ENCODE data around the gene LARP4. TPM values are rescaled to one million over a fixed set of nuclear protein-coding genes. Genes with fewer than 3 reads are reported as not detected.

The LARP4 gene
- total RNA-seq, 4 donors from 2014 or later: 42.5 to 77.3 (median 50.0) TPM

DNA sequence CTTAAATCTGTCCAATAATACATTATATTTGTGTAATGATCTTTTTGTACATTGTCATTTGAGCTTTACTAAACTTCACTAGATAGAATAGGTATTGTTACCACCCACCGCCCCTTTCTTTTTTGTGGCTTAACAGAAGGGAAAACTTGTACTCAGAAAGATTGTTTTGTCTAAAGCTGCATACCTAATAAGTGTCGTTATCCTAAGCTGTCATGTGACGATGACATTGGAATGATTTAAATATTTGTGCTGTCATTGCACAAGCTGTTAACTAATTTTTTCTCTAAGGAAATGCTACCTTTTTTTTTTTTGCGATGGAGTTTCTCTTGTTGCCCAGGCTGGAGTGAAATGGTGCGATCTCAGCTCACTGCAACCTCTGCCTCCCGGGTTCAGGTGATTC lies 107.7 kb downstream of the LARP4 start:
- 90 to 92% methylated on average over 6 of the region's 6 CpGs for WGBS, 2 donors
- intact Hi-C loops (cut with DNase I): loop anchor here (5.0 kb wide), 1 partner anchor 129 kb away; no protein-coding TSS in a partner anchor
- no peaks in the 10 kb centered on the region for H3K9me3 ChIP-seq
- DNase-seq: no peak
- peaks cover 16 to 39% of the 10 kb centered on the region in 2 donors for H3K4me1 ChIP-seq
- H3K27me3 ChIP-seq: no peaks in the 10 kb centered on the region
- no peak overlapping the region for H3K4me3 ChIP-seq (replicated peaks in 1 of 3)
- H3K27ac ChIP-seq: no peak overlapping the region
- no peaks in the 10 kb centered on the region for H3K36me3 ChIP-seq
- TF ChIP-seq, protein P1, sequence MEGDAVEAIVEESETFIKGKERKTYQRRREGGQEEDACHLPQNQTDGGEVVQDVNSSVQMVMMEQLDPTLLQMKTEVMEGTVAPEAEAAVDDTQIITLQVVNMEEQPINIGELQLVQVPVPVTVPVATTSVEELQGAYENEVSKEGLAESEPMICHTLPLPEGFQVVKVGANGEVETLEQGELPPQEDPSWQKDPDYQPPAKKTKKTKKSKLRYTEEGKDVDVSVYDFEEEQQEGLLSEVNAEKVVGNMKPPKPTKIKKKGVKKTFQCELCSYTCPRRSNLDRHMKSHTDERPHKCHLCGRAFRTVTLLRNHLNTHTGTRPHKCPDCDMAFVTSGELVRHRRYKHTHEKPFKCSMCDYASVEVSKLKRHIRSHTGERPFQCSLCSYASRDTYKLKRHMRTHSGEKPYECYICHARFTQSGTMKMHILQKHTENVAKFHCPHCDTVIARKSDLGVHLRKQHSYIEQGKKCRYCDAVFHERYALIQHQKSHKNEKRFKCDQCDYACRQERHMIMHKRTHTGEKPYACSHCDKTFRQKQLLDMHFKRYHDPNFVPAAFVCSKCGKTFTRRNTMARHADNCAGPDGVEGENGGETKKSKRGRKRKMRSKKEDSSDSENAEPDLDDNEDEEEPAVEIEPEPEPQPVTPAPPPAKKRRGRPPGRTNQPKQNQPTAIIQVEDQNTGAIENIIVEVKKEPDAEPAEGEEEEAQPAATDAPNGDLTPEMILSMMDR (IDR thresholded peaks at IDR 0.05): no peak
- TF ChIP-seq POLR2A (IDR thresholded peaks at IDR 0.05): no peak

DNA sequence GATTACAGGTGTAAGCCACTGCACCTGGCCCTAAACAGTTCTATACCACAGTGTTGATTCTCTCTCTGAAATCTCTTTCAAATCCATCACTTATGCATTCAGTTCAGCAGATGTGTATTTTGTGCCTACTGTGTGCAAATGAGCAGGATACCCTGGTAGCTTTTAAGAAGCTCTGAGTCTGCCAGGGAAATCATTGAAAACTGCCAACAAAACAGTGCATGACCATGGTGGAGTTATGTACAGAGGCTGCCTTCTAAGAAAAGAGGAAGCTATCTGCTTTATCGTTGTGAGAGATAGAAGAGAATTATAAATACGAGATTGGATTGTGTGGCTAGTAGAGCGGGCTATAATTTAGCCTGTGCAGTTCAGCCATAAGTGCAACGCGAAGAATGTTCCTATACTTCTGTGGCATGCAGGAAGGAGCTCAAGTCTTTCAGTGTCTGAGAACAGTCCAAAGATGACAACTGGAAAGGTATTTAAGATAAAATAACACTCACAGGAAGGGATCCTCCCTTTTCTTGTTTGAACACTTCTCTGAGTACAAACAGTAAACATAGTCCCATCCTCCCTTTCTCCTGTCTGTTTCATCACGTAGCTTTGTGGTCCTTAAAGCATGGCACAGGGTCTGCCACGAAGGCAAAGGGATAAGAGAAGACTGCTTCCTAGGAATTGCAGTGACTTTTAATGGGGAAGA lies 108.4 kb downstream of the LARP4 start:
- DNase-seq: no peak
- no peaks in the 10 kb centered on the region for H3K9me3 ChIP-seq
- TF ChIP-seq, protein P1 (IDR thresholded peaks at IDR 0.05): no peak
- TF ChIP-seq POLR2A (IDR thresholded peaks at IDR 0.05): no peak
- no peak overlapping the region for H3K4me3 ChIP-seq (replicated peaks in 1 of 3)
- H3K4me1 ChIP-seq: peaks cover 16 to 39% of the 10 kb centered on the region in 2 donors
- no peaks in the 10 kb centered on the region for H3K36me3 ChIP-seq
- intact Hi-C loops (cut with DNase I): loop anchor here (5.0 kb wide), 1 partner anchor 128 kb away; no protein-coding TSS in a partner anchor
- WGBS, 2 donors: 68 to 71% methylated on average over 7 of the region's 7 CpGs
- H3K27ac ChIP-seq: no peak overlapping the region
- no peaks in the 10 kb centered on the region for H3K27me3 ChIP-seq

DNA sequence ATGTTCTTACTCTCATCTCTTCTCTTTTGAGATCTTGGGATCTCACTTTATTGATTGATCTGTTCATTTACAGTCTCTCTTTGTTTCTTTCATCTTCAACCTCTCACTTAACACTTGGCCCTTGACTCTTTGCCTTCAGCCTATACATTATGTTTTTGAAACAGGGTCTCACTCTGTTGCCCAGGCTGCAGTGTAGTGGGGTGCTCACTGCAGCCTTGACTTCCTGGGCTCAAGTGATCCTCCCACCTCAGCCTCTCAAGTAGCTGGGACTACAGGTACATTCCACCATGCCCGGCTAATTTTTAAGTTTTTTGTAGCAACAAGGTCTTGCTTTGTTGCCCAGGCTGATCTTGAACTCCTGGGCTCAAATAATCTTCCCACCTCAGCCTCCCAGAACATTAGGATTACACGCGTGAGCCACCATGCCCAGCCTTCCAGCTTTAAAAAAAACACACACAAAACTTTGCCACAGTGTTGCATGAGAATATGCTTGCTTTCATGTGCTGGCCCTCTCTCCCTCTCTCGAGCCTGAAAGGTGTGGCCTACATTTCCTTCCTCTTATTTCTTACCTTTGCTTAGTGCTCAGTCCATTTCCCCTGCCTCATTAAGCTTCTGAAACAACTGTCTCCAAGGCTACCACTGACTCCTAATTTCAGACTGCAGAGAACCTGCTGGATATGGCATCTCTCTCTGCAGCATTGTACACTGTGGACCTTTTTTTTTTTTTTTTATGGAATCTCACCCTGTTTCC lies 114.0 kb downstream of the LARP4 start:
- Histone ChIP-seq H3K27me3 (no peaks in the 10 kb centered on the region), H3K4me3 (replicated peaks in 1 of 3) (no peak overlapping the region), H3K9me3 (no peaks in the 10 kb centered on the region), H3K27ac (no peak overlapping the region), H3K4me1 (peaks cover 9 to 21% of the 10 kb centered on the region in 2 donors), H3K36me3 (no peaks in the 10 kb centered on the region)
- intact Hi-C loops (cut with DNase I): no loop called here
- DNase-seq: no peak
- TF ChIP-seq, protein P1 (IDR thresholded peaks at IDR 0.05): no peak
- TF ChIP-seq POLR2A (IDR thresholded peaks at IDR 0.05): no peak
- WGBS, 2 donors: 72 to 75% methylated on average over 4 of the region's 4 CpGs

DNA sequence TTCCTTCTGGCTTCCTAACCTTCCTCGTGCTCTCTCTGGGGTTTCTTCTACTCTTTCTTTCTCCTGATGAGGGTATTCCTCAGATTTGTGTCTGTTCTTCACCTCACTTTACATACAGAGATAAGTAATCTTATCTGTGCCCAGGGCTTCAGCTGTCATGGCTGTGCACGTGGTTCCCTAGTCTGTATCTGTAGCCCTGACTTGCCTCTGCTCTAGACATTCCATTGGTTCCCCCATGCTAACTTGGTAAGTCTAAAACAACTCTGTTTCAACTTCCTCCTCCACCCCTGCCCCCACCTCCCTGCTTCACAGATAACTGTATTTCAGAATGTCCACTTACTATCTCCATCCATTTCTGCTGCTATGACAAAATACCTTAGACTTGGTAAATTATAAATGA lies 114.9 kb downstream of the LARP4 start:
- 88 to 97% methylated on average over 2 of the region's 2 CpGs for WGBS, 2 donors
- Histone ChIP-seq H3K9me3 (no peaks in the 10 kb centered on the region), H3K4me1 (peaks cover 14 to 24% of the 10 kb centered on the region in 2 donors), H3K4me3 (replicated peaks in 1 of 3) (no peak overlapping the region), H3K27me3 (no peaks in the 10 kb centered on the region), H3K27ac (no peak overlapping the region), H3K36me3 (no peaks in the 10 kb centered on the region)
- no peak for TF ChIP-seq POLR2A (IDR thresholded peaks at IDR 0.05)
- TF ChIP-seq, protein P1 (IDR thresholded peaks at IDR 0.05): no peak
- no peak for DNase-seq
- intact Hi-C loops (cut with DNase I): no loop called here
